ENCODE results near the gene EMD. TPM values are rescaled to one million over a fixed set of nuclear protein-coding genes. Genes with fewer than 3 reads are reported as not detected.

Gene EMD
- total RNA-seq, 4 donors from 2014 or later = 21.7 to 31.4 (median 26.6) TPM

DNA sequence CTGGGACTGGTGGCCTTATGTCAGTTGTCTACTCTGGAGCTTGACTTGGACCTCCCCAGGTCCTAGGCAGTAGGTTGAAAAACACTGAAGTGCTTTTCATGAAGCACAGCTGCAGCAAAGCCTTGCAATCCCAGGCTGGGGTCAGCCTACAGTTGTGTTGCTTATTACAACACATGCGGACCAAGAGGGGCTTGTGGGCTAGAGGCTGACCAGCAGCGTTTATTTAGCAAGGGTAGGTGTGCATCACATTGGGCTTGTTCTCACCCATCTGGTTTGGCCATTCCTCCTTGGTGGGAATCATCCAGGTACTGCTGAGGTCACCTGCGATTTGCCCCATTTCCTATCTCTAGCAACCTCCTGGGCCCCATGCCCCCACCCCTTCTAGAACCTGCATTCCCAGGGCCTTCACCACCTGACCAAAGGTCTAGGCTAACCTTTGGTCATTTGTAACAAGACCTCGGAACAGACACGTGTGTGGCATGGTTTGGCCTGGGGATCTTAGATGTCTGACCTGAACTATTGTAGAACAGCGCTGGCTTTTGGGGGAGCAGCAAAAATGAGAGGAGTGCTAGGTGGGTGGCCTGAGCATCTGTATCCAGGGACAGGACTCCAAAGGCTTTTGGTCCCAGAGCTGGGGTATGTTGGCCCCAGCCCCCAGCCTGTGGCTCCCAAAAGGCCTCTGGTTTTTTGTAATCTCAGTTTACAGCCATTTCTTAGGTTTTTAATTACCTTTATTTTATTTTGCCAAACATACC lies 22.1 kb downstream of the EMD start:
- Histone ChIP-seq H3K9me3 (no peaks in the 10 kb centered on the region), H3K27ac (no peak overlapping the region), H3K4me1 (peaks cover 0 to 12% (median 0%) of the 10 kb centered on the region in 4 donors), H3K4me3 (no peak overlapping the region), H3K27me3 (no peaks in the 10 kb centered on the region), H3K36me3 (peaks cover 0 to 21% (median 0%) of the 10 kb centered on the region in 3 donors)
- no peak for DNase-seq
- TF ChIP-seq, protein P1, sequence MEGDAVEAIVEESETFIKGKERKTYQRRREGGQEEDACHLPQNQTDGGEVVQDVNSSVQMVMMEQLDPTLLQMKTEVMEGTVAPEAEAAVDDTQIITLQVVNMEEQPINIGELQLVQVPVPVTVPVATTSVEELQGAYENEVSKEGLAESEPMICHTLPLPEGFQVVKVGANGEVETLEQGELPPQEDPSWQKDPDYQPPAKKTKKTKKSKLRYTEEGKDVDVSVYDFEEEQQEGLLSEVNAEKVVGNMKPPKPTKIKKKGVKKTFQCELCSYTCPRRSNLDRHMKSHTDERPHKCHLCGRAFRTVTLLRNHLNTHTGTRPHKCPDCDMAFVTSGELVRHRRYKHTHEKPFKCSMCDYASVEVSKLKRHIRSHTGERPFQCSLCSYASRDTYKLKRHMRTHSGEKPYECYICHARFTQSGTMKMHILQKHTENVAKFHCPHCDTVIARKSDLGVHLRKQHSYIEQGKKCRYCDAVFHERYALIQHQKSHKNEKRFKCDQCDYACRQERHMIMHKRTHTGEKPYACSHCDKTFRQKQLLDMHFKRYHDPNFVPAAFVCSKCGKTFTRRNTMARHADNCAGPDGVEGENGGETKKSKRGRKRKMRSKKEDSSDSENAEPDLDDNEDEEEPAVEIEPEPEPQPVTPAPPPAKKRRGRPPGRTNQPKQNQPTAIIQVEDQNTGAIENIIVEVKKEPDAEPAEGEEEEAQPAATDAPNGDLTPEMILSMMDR (IDR thresholded peaks at IDR 0.05) = no peak
- TF ChIP-seq POLR2A (IDR thresholded peaks at IDR 0.05) = no peak

DNA sequence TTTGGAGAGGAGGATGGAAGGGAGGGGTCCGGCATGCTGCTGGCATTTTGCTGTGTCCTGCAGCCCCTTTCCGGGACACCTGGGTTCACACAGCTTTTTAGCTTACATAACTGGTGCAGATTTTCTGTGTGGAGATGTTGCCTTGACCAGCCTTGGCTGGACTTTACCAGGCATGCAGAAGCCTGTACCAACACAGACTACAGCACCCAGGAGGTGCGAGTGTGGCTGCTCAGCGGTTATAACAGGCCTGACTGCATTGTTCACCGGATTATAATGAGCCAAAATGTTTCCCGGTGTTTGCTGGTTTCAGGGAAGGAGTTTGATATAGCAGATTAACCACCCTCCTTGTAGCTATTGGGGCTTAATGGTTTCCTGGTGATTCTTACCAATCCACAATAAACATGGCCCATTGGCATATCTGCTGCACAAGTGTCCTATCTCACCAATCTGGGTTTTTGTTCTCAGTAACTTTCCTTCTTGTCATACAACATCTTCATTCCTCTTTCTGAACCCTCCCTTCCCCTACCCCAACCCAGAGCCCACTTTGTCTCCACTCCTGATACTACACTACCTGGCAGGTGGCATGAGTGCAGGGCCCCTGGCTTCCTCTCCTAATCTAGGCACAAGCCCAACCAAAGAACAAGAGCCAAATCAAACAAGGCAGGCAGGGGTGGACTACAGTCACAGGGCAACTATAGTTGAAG lies 23.0 kb downstream of the EMD start:
- H3K9me3 ChIP-seq = no peaks in the 10 kb centered on the region
- TF ChIP-seq, protein P1 (IDR thresholded peaks at IDR 0.05) = no peak
- no peak for TF ChIP-seq POLR2A (IDR thresholded peaks at IDR 0.05)
- no peak overlapping the region for H3K27ac ChIP-seq
- H3K4me1 ChIP-seq = peaks cover 0 to 12% (median 0%) of the 10 kb centered on the region in 4 donors
- H3K36me3 ChIP-seq = peaks cover 0 to 21% (median 0%) of the 10 kb centered on the region in 3 donors
- H3K4me3 ChIP-seq = no peak overlapping the region
- DNase-seq = no peak
- no peaks in the 10 kb centered on the region for H3K27me3 ChIP-seq

DNA sequence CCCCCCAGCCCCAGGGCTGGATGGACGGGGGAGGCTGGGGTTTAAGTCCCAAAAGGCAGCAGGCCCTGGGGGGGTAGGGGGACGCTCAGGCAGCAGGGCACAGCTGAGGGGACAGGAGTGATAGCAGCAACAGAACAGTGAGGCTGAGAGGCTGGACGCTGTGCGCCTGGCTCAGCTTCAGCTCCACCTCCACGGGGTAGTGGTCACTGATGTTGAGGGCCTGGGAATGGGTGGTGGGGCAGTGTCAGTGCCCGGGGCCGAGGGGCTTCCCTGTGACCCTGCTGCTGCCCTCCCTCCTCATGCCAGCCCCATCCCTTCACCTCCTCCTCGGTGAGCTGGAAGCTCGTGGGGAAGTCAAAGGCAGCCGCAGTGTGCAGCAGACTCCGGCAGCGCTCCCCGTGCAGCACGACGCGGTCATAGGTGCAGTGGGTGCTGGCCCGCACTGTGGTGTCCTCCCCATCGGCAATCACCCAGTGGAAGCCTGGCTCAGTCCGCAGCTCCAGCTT lies 23.6 kb downstream of the EMD start:
- no peaks in the 10 kb centered on the region for H3K27me3 ChIP-seq
- no peak overlapping the region for H3K27ac ChIP-seq
- no peak overlapping the region for H3K4me3 ChIP-seq
- peaks cover 0 to 21% (median 0%) of the 10 kb centered on the region in 3 donors for H3K36me3 ChIP-seq
- DNase-seq = no peak
- no peak for TF ChIP-seq POLR2A (IDR thresholded peaks at IDR 0.05)
- TF ChIP-seq, protein P1 (IDR thresholded peaks at IDR 0.05) = no peak
- H3K9me3 ChIP-seq = no peaks in the 10 kb centered on the region
- H3K4me1 ChIP-seq = peaks cover 0 to 12% (median 0%) of the 10 kb centered on the region in 4 donors

DNA sequence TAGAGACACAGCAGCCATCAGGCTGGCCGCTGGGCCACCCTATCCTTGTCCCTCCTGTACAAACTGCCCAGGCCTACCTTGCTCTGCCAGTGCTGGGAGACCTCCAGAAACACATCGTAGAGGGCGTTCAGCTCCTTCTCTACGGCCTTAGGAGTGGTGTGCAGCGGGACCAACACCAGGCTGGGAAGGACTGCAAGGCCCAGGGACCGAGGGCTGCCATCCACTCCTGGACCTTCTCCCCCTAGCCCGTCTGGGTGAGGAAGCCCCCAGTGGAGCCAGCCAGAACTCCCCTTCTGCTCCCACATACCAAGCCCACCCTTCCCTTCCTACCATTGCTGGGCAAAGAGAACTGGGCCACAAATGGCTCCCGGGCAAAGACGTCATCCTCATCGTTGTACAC lies 24.1 kb downstream of the EMD start:
- no peaks in the 10 kb centered on the region for H3K27me3 ChIP-seq
- peaks cover 0 to 12% (median 0%) of the 10 kb centered on the region in 4 donors for H3K4me1 ChIP-seq
- no peak for TF ChIP-seq POLR2A (IDR thresholded peaks at IDR 0.05)
- TF ChIP-seq, protein P1 (IDR thresholded peaks at IDR 0.05) = no peak
- no peak overlapping the region for H3K27ac ChIP-seq
- peaks cover 0 to 21% (median 0%) of the 10 kb centered on the region in 3 donors for H3K36me3 ChIP-seq
- H3K9me3 ChIP-seq = no peaks in the 10 kb centered on the region
- no peak for DNase-seq
- no peak overlapping the region for H3K4me3 ChIP-seq

DNA sequence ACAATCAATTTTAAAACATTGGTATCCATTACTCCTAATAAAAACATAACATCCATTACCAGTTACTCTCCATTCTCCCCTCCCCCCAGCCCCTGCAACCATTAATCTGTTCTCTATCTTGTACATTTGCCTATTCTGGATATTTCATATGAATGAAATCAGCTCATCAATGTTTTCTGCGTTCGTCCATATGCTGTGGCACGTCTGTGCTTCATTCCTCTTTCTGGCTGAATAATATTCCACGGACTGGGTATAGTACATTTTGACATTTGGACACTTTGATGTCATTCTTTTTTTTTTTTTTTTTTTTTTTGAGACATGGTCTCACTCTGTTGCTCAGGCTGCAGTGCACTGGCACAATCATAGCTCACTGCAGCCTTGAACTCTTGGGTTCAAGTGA lies 24.8 kb downstream of the EMD start:
- no peak for DNase-seq
- Histone ChIP-seq H3K4me3 (no peak overlapping the region), H3K36me3 (peaks cover 0 to 21% (median 0%) of the 10 kb centered on the region in 3 donors), H3K27ac (no peak overlapping the region), H3K9me3 (no peaks in the 10 kb centered on the region), H3K27me3 (no peaks in the 10 kb centered on the region), H3K4me1 (peaks cover 0 to 12% (median 0%) of the 10 kb centered on the region in 4 donors)
- TF ChIP-seq, protein P1 (IDR thresholded peaks at IDR 0.05) = no peak
- TF ChIP-seq POLR2A (IDR thresholded peaks at IDR 0.05) = no peak
